Occipital lobe (tissue), 2 donors: ENCODE results near the gene DUSP28. TPM values are rescaled to one million over a fixed set of nuclear protein-coding genes. Genes with fewer than 3 reads are reported as not detected.

Experiments used
- DNase-seq: peaks from one replicate; lab custom pipeline; 2025; lab: John Stamatoyannopoulos, UW
- total RNA-seq: library from RNA; depleted of rRNA; stranded (reverse); fragments of >200 nt; gene quantifications from one replicate; pipeline ENCODE4 v1.2.3, GENCODE V29; 2014

The DUSP28 gene
- total RNA-seq, 1 donor from 2014 or later = 8.9 TPM

GRCh38 chr2:240572141-240573031 is 12.2 kb downstream of the DUSP28 start:
- DNase-seq = no peak

GRCh38 chr2:240573071-240573515 is 12.9 kb downstream of the DUSP28 start:
- DNase-seq = no peak

GRCh38 chr2:240573516-240574385 is 13.6 kb downstream of the DUSP28 start:
- DNase-seq = no peak

- DNase-seq = no peak
These were observed 14.4 kb downstream of the DUSP28 start for GRCh38 chr2:240574386-240575100.

DNA sequence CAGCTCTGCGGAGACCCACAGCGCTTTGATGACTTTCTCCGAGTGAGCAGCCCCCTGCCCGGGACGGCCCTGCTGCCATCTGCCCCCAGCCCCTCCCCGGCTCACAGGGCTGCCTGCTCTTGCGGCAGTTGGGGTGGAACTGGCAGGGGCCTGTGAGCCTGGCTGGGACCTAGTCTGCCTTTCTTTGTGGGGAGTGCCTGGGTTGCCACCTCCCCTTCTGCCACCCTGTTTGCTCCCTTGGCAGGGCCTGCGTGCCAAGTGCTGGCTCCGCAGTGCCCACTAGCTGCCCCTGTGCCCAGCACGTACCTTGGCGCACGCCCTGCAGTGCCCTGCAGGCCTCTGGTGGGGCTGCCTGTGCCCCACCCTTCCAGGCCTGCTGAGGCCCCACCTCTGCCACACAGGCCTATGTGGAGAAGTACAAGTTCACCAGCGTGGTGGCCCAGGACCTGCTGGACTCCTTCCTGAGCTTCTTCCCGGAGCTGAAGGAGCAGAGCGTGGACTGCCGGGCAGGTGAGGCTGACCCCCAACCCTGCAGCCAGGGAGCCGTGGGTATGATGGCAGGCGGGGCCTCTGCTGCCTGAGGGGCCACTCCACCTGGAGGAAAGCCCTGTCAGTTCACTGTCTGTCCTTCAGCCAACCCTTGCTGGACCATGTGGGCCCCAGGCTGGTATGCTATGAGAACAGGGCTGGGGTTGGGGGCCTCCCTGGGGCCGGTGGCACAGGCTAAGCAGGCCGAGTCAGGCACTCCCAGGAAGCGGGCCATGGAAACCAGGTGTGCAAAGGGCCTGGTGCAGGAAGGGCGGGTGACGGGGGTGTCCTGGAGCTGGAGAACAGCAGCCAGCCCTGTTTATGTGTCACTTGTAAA is 15.2 kb downstream of the DUSP28 start:
- DNase-seq = no peak

- no peak for DNase-seq
These were observed 15.9 kb downstream of the DUSP28 start for GRCh38 chr2:240576036-240576435.

DNA sequence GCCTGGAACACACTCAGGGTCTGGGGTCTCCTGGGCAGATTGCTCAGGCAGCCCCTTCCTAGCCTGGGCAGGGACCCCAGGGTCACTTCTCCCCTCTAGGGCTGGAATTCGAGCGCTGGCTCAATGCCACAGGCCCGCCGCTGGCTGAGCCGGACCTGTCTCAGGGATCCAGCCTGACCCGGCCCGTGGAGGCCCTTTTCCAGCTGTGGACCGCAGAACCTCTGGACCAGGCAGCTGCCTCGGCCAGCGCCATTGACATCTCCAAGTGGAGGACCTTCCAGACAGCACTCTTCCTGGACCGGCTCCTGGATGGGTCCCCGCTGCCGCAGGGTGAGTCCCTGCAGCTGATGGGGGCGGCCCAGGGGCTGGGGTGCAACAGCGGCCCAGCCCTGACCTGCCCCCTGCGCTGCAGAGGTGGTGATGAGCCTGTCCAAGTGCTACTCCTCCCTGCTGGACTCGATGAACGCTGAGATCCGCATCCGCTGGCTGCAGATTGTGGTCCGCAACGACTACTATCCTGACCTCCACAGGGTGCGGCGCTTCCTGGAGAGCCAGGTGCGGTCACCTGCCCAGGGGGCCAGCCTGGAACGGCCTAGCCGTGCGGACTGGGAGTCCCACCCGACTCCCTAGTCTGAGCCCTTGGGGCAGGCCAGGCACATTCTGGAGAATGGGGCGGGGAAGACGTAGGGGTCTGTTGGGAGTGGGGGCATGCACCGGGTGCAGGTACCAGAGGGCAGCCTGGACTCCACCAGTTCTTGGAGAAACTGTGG is 16.5 kb downstream of the DUSP28 start:
- no peak for DNase-seq

DNA sequence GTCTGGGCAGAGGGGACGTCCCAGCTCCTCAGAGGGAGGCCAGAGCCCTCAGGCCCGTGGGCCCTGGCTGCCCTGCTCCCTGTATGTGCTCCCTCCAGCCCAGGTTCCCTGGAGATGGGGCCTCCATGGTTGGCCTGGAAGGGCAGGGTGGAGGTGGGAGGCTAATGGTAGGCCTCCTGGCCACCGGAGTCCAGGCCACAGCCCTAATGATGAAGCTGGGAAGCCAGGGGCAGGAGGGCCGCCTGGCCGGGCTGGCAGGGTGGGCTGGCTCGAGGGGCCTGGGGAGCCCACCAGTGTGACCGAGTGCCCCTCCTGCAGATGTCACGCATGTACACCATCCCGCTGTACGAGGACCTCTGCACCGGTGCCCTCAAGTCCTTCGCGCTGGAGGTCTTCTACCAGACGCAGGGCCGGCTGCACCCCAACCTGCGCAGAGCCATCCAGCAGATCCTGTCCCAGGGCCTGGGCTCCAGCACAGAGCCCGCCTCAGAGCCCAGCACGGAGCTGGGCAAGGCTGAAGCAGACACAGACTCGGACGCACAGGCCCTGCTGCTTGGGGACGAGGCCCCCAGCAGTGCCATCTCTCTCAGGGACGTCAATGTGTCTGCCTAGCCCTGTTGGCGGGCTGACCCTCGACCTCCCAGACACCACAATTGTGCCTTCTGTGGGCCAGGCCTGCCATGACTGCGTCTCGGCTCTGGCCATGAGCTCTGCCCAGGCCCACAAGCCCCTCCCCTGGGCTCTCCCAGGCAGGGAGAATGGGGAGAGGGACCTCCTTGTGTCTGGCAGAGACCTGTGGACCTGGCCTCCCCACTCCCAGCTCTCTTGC is 17.3 kb downstream of the DUSP28 start:
- DNase-seq = no peak

GRCh38 chr2:240578110-240578450 is 17.9 kb downstream of the DUSP28 start:
- DNase-seq = no peak

GRCh38 chr2:240578488-240578887 is 18.3 kb downstream of the DUSP28 start:
- no peak for DNase-seq

DNA sequence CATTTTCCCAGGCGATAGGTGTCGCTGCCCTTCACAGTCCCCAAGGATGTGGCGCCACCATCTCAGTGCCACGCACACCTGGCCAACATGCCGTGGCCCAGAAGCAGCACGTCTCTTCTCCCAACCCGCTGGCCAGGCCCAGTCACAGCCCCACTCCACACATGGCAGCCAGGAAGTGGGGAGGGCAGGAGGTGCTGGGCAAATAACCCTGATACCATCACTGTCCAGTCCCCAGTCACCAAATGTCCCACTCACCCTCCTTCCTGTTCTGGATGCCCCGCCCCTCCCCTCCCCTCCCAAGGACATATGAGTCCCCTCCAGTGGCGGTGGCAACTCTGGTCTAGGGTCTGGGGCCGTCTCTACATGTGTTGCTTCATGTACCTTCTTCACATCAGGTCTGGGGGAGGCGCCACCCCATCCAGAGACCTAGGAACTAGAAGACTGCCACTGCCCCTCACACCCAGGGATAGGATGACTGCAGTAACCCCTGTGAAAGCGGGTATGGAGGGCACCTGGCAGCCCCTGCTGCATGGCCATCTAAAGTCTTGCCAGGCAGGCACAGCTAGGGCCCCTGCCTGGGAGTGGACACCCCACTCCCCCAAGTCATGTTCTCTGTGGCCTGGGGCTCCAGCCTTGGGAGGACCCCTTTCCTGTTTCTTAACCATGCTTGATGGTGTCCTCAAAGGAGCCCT is 19.1 kb downstream of the DUSP28 start:
- DNase-seq = no peak

DNA sequence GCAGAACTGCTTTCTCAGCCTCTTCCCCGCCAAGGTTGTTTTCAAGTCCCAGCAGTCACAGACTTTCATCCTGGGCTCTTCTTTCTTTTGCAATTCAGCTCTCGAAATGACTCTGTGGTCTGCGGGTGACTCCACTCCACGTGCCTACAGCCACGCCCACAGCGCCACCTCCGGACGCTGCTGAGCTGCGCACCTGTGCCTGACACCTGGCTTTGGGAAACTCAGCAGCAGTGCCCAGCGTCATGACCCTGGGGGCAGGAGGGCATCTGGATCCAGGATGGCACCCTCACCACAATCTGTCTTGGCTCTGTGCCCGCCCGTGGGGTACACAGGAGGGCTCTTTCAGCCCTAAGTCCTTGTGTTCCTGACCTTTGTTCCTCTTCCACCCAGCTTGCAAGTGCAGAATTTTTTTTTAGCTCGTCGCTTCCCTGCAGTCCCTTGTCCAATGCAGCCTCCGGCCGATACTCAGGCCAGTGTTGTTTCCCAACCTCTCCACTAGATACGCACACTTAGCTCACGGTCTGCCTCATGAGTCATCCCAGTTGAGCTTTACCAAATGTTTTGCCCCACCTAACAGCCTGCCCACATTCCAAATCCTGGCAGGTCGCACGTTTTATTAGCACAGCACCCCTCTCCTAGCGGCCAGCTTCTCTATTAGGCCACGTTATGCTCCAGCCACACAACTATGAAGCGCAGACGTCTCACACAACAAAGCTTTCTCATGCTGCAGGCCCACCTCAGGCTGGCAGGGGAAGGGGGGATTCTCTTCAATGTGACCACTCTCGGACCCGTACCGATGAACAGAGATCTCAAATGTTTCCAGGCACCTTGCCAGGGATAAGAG is 19.8 kb downstream of the DUSP28 start:
- DNase-seq = no peak

DNA sequence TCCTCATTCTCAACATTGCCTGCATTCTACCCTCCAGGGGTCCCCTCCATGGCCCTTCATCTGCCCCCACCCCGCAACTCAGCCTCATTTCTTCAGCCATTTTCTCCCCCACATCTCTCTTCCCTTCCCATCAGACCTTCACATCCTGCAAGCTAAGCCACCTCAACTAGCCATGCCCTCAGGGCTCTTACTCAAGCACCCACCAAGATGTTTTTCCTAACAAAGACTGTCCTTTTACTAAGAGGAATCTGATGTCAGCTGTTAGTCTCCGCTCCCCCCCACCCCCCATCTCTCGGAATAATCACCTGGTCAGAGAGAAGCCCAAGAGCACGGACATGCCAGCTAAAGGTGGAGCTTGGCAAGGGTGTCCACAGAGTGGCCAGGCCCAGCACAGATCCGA is 21.7 kb downstream of the DUSP28 start:
- no peak for DNase-seq

- no peak for DNase-seq
These were observed 22.6 kb downstream of the DUSP28 start for GRCh38 chr2:240582781-240583180.

DNA sequence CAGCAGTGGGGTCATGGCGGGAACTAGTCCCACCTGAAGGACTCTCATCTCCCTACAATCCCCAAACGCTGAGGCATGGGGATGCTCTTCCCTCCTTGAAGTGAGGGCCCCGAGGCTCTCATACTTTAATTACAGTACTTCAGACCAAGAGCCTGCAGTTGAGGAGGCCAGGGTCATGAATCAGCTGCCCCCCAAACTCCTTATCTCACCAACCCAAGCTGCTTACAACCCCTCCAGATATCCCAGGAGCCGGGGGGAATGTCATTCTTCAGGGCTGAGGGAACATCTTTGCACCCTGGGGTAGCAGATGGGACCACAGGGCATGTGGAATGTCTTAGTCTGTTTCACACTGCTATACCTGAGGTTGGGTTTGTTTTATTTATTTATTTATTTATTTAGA is 23.6 kb downstream of the DUSP28 start:
- no peak for DNase-seq

GRCh38 chr2:240584486-240585031 is 24.4 kb downstream of the DUSP28 start:
- no peak for DNase-seq

DNA sequence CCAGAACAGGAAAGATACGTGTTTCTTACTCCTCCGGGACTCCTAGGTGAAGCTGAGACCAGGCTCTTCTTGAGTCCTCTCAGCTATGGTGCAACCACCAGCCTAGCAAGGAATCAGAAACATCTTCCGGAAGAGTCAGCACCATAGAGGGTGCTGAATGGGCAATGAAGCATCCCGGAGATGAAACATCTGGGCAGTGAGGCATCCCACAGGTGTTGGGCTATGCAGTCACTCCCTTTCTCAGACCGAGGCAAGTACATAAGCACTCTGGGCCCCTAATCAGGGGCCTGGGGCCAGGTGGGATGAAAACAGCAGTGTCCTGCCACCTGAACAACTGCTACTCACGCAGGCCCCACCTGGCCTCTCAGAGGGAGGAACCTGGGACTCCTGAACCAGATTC is 24.9 kb downstream of the DUSP28 start:
- DNase-seq = no peak
